Fibroblast of lung (primary cell): ENCODE results near the gene PSME3. TPM values are rescaled to one million over a fixed set of nuclear protein-coding genes. Genes with fewer than 3 reads are reported as not detected.

Experiments used
- DNase-seq, 2 donors: peaks; one replicate each; pipeline versions ENCODE4 v3.0.0 to v3.0.0-alpha.2; 2010; ENCODE audit warnings: low read depth in 2 of 2
- H2AFZ ChIP-seq: 2 replicates; pipeline ENCODE4 v1.5.1; 2012; ENCODE audit warnings: low read length, control low read depth, inconsistent platforms
- H3K27ac ChIP-seq: 2 replicates; pipeline ENCODE4 v1.5.1; 2011; ENCODE audit warnings: low read length, control low read depth; ENCODE audit not compliant: insufficient read depth
- H3K27me3 ChIP-seq: 2 replicates; pipeline ENCODE4 v1.5.1; 2011; ENCODE audit warnings: mild to moderate bottlenecking, low read length; ENCODE audit not compliant: control insufficient read depth, insufficient read depth
- H3K36me3 ChIP-seq: 2 replicates; pipeline ENCODE4 v1.5.1; 2011; ENCODE audit warnings: low read length; ENCODE audit not compliant: control insufficient read depth, insufficient read depth
- H3K4me1 ChIP-seq: 2 replicates; pipeline ENCODE4 v1.5.1; 2011; ENCODE audit warnings: low read length; ENCODE audit not compliant: control insufficient read depth, insufficient read depth; ENCODE audit errors: extremely low read depth
- H3K4me2 ChIP-seq: 2 replicates; pipeline ENCODE4 v1.5.1; 2011; ENCODE audit warnings: low read length, control low read depth; ENCODE audit not compliant: insufficient read depth; ENCODE audit errors: extremely low read depth
- H3K4me3 ChIP-seq, 4 experiments: fragments of 200-600 bp in 1 of 4; sonication (generic) in 1 of 4; replicated peaks in 1 of 4; 2 replicates each; pipeline ENCODE4 v1.5.1; 2011 to 2016; ENCODE audit warnings: low read length in 4 of 4, low read depth in 3 of 4, mild to moderate bottlenecking in 3 of 4, control low read depth in 2 of 4, inconsistent platforms in 1 of 4, mixed read lengths in 1 of 4; ENCODE audit not compliant: insufficient read depth in 1 of 4; ENCODE audit errors: control extremely low read depth in 1 of 4
- H3K79me2 ChIP-seq: 2 replicates; pipeline ENCODE4 v1.5.1; 2012; ENCODE audit warnings: mild to moderate bottlenecking, low read length, inconsistent platforms; ENCODE audit not compliant: control insufficient read depth, insufficient read depth
- H3K9ac ChIP-seq: 2 replicates; pipeline ENCODE4 v1.5.1; 2011; ENCODE audit warnings: mild to moderate bottlenecking, low read length, control low read depth; ENCODE audit not compliant: insufficient read depth
- H3K9me3 ChIP-seq: 2 replicates; pipeline ENCODE4 v1.5.1; 2012; ENCODE audit warnings: low read depth, low read length; ENCODE audit not compliant: control insufficient read depth, insufficient read depth
- H4K20me1 ChIP-seq: 2 replicates; pipeline ENCODE4 v1.5.1; 2011; ENCODE audit warnings: low read length; ENCODE audit not compliant: control insufficient read depth, insufficient read depth; ENCODE audit errors: extremely low read depth
- EZH2 ChIP-seq: IDR thresholded peaks from 2 replicates; pipeline ENCODE4 v1.5.1; 2012; ENCODE audit warnings: low read length, control low read depth, mild to moderate bottlenecking; ENCODE audit errors: missing control alignments
- polyA plus RNA-seq, 2 donors: library from polyadenylated mRNA; depleted of rRNA in 1 of 2; stranded (reverse) in 1 of 2; unstranded in 1 of 2; fragments of >200 nt; gene quantifications; 2 replicates each; pipeline ENCODE4 v1.2.1, GENCODE V29; 2011 to 2012; ENCODE audit warnings: missing spikeins in 1 of 2
- total RNA-seq: library from RNA; depleted of rRNA; stranded (reverse); fragments of >200 nt; gene quantifications from 2 replicates; pipeline ENCODE4 v1.2.1, GENCODE V29; 2014
- TF ChIP-seq, protein P1 (sequence below), 2 donors: IDR thresholded peaks in 1 of 2; conservative IDR thresholded peaks in 1 of 2; 1 replicate in 1 of 2; 2 replicates in 1 of 2; pipeline ENCODE4 v1.5.1; 2011 to 2012; ENCODE audit warnings: low read length in 2 of 2, control low read depth in 1 of 2, inconsistent platforms in 1 of 2, low read depth in 1 of 2, mild to moderate bottlenecking in 1 of 2

PSME3 gene
- total and polyA plus RNA-seq, 2 donors (not counting 1 experiment from before 2014, with no cell fraction given), result 50.7 to 133 TPM

DNA sequence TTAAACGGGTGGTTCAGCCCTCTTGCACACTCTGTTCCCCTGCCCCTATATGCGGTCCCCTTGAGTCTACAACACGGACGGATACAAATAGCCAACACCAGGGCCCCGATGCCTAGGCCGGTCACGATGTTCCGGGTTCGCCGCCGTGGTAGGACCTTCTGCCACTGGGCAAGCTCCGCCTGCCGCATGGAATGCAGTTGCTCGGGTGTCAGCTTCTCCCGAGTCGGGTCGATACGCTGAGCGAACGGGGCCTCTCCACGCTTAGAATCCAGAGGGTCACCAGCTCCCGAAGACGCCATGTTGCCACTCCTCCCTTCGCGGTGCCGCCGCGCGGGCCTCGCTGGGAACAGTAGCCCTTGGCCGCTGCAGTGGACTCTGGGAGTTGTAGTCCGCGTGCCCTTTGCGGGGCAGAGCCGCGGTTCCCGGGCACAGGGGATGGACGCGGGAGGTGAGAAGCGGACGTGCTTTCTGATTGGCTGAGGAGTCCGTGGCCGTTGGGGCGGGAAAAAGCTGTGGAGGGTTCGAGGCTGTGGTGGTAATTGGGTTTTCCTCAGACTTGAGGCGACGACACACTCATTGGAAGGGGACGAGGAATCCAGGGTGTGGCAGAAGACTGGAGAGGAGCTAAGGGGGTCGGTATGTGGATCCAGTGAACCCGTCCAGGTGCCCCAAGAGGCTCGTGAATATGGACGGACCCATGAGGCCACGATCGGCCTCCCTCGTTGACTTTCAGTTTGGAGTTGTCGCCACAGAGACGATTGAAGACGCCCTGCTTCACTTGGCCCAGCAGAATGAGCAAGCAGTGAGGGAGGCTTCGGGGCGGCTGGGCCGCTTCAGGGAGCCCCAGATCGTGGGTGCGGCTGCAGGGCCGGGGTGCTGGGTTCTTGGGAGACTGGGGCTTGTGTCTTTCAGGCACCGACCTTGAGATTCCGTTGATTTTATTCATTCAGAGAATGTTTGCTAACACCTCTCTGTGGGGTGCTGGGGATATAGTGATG, 34.5 kb upstream of the PSME3 start, which contains the start of the genes CNTD1 and COA3:
Gene CNTD1, plus strand, starts transcription at position 479 of the 998 bp plus-strand sequence. Its CDS starts 207 bp downstream, at position 686.
Gene COA3, minus strand, starts transcription at position 322 of the 998 bp plus-strand sequence. Its CDS starts 23 bp downstream, at position 299.
- no peaks in the 10 kb centered on the region for H4K20me1 ChIP-seq
- H3K4me3 ChIP-seq, result peak within 1 kb of the TSS; percentile 59 to 96 (median 88)
- peak; percentile 82 to 84 for DNase-seq
- H3K27ac ChIP-seq, result peak within 1 kb of the TSS; percentile 49
- peak within 1 kb of the TSS; percentile 94 for H2AFZ ChIP-seq
- peaks cover 3% of the 10 kb centered on the region for H3K36me3 ChIP-seq
- no peak for TF ChIP-seq EZH2
- TF ChIP-seq, protein P1, sequence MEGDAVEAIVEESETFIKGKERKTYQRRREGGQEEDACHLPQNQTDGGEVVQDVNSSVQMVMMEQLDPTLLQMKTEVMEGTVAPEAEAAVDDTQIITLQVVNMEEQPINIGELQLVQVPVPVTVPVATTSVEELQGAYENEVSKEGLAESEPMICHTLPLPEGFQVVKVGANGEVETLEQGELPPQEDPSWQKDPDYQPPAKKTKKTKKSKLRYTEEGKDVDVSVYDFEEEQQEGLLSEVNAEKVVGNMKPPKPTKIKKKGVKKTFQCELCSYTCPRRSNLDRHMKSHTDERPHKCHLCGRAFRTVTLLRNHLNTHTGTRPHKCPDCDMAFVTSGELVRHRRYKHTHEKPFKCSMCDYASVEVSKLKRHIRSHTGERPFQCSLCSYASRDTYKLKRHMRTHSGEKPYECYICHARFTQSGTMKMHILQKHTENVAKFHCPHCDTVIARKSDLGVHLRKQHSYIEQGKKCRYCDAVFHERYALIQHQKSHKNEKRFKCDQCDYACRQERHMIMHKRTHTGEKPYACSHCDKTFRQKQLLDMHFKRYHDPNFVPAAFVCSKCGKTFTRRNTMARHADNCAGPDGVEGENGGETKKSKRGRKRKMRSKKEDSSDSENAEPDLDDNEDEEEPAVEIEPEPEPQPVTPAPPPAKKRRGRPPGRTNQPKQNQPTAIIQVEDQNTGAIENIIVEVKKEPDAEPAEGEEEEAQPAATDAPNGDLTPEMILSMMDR (conservative IDR thresholded peaks at IDR 0.05 in 1 of 2, IDR thresholded peaks at IDR 0.05 in 1 of 2; ENCODE audit: low read depth in 1 of 2, low read length in 2 of 2), result peak in 1 of 2 donors; percentile 2
- peaks cover 5% of the 10 kb centered on the region for H3K79me2 ChIP-seq
- H3K4me2 ChIP-seq, result peak within 1 kb of the TSS; percentile 94
- H3K4me1 ChIP-seq, result no peaks in the 10 kb centered on the region
- no peaks in the 10 kb centered on the region for H3K27me3 ChIP-seq
- peak within 1 kb of the TSS; percentile 75 for H3K9ac ChIP-seq
- H3K9me3 ChIP-seq, result no peaks in the 10 kb centered on the region

GRCh38 chr17:42803074-42803883, 29.9 kb upstream of the PSME3 start:
- Histone ChIP-seq H4K20me1 (no peaks in the 10 kb centered on the region), H3K27ac (no peak overlapping the region), H3K9me3 (no peaks in the 10 kb centered on the region), H3K4me2 (no peak overlapping the region), H3K79me2 (no peaks in the 10 kb centered on the region), H2AFZ (no peak overlapping the region), H3K4me3 (no peak overlapping the region), H3K36me3 (no peaks in the 10 kb centered on the region), H3K9ac (no peak overlapping the region), H3K27me3 (no peaks in the 10 kb centered on the region), H3K4me1 (no peaks in the 10 kb centered on the region)
- TF ChIP-seq, protein P1 (conservative IDR thresholded peaks at IDR 0.05 in 1 of 2, IDR thresholded peaks at IDR 0.05 in 1 of 2; ENCODE audit: low read depth in 1 of 2, low read length in 2 of 2), result no peak
- no peak for TF ChIP-seq EZH2
- DNase-seq, result peak; percentile 19 to 36
